ENCODE results near the gene ALPL.
"Not testable (repeated sequence)": the region's sequence is repeated elsewhere in the genome, so short reads cannot be mapped to it uniquely, and the experiment has no call there.

The ALPL gene

DNA sequence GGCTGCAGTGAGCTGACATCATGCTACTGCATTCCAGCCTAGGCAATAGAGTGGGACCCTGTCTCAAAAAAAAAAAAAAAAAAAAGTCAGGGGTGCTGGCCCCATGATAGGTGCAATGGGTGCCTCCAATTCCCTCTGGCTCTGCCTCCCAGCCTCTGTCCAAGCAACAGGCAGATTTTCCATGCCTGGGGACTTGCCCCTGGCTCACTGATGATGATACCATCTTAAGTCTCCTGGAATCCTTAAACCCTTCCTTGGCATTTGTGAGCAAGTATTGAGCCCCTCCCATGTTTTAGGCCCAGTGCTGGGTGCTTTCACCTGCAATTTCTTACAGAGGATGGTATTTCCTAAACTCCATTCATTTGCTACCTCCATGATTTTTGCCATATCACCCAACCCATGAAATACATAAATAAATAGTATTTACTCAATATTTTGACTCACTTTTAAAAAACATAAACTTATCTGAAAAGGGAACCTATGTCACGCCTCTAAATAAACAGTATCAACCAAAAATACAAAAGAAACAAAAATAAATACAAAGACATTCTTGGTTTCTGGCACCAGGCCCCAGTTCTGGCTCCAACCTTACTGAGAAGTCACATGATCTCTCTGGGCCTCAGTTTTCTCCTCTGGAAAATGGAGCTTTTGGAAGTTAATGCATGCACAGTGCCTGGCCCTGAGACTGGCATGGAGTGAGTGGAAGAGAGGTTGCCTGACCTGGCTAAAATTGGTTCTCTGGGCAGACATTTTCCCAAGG lies 1.5 kb upstream of the ALPL start:
- DNase-seq (ENCODE audit: low spot score) = no peak

DNA sequence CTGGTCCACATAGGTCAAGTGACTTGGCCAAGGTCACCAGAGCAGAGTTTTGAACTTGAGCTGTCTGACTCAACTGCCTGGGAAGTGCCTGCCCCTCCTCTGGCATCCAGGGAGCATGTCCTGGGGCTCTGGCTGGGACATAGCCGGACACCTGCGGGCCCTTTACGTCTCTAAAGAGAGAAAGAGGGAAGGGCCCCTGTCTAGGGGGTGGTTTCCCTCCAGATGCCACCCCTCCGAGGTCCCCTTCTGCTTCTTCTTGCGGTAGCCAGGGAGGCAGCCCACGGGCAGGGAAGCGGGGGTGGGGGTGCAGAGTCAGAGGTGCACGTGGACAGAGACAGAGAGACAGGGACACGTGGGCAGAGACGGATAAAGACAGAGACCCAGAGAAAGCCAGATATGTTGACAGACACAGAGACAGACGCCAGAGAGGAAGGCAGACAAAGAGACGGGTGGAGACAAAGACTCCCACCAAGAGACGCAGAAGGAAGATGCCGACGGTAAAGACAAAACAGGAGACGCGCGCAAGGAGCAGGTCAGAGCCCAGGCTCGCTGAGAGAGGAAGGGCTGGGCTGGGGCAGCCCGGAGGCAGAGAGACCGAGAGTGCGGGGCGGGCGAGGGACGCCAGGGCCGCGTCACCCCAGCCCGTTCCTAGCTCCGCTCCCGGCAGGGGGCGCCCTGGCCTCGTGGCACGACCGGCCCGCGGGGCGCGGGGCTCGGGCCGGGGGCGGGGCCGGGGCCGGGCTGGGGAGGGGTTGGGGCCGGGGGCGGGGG lies 458 bp upstream of the ALPL start:
- peak; percentile 37 for DNase-seq (ENCODE audit: low spot score)

DNA sequence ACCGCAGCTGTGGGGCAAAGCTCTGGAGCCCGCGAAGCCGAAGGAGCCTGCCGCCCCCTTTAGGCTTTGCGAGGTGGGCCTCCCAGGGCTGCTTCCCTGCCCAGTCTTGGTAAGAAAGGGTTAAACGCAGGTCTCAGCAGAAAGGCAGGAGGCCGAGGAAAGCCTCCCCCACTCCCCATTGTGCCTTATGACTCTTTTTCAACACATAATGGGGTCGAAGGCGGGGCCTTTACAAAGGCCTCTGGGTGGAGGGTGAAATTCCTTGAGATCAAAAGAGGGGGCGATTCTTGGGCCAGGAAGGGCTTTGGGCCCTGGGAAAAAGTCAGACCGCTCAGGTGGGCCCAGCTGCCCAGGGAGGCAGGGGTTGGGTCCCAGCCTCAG lies 880 bp downstream of the ALPL start:
- no peak for DNase-seq (ENCODE audit: low spot score)

GRCh38 chr1:21510885-21511578 lies 1.8 kb downstream of the ALPL start:
- DNase-seq (ENCODE audit: low spot score) = no peak

- no peak for DNase-seq (ENCODE audit: low spot score)
Observed at GRCh38 chr1:21511579-21512522, 2.6 kb downstream of the ALPL start.

- DNase-seq (ENCODE audit: low spot score) = no peak
Observed at GRCh38 chr1:21514245-21514644, 5.0 kb downstream of the ALPL start.

- no peak for DNase-seq (ENCODE audit: low spot score)
Observed at GRCh38 chr1:21517161-21517589, 8.0 kb downstream of the ALPL start.

DNA sequence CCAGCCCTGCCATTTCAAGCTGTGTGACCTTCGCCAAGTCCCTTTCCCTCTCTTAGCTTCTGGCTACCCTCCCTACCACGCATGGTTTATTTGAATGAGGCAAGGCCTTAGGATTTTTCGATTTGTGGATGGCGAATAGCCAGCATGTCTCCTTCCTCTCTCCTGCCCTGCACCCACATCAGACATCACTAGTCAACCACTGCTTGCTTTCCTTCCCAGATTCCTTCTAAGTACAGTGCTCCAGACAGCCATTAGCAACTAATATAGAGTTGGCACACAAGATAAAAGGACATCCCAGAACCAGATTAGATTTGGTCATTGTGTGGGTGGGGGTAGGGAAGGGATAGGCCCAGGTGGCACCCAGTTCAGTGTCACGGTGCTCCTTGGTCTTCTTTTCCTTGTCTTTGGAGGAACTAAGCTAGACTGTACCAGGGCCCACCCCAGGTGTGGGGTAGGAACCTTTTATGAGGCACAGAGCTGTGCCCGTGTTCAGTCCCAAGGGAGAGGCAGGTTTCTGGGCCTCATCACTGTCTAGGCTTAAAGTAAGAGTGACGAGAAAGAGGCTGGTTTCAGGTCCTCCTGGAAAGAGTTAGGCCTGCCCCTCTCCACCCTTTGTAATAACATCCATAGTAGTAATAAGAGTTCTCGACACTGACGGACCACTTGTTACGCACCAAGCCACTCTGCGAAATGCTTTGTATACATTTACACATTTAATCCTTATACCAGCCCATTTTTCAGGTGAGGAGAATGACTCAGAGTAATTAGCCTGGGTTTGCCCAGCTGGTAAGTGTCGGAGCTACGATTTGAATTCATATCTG lies 8.6 kb downstream of the ALPL start:
- no peak for DNase-seq (ENCODE audit: low spot score)

DNA sequence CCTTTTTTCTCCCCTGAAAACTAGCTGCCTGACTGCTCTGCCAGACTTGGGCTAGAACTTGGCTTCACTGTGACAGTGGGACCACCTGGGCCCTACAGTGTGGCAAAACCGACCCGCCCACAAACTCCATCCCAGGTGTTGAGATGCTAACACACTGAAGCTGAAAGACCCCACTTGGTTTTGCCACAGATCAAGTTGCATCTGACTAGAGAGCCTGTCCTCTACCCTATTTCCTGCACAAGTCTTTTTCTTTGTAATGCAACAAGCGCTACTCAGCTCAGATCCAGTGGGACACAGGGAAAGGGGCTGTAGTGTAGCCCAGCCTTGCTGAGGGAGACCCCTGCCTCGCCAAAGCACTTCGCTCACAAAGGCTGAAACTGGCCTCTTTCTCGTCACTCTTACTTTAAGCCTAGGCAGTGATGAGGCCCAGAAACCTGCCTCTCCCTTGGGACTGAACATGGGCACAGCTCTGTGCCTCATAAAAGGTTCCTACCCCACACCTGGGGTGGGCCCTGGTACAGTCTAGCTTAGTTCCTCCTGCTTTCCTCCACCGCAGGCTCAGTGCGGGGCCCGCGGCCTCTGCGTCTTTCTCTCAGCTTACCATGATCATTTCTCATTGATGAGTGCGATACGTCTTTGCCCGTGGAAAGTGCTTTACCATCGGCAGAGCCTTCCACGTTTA lies 9.7 kb downstream of the ALPL start:
- DNase-seq (ENCODE audit: low spot score) = no peak

DNA sequence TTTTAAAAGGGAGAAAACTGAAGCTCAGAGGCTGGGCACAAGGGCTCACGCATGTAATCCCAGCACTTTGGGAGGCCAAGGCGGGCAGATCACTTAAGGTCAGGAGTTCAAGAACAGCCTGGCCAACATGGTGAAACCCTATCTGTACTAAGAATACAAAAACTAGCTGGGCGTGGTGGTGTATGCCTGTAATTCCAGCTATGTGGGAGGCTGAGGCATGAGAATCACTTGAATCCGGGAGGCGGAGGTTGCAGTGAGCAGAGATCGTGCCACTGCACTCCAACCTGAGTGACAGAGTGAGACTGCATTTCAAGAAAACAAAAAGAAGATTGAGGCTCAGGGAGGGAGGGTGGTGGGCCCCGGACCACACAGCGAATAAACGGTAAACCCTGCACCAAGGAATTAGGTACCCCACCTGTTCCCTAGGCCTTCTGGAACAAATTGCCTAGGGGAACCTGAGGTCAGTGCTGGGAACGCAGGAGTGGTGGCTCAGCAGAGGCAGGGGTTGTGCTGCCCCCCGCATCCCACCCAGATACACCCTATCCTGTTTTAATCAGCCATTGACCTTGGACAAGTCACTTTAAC lies 10.4 kb downstream of the ALPL start:
- DNase-seq (ENCODE audit: low spot score) = not testable (repeated sequence)

DNA sequence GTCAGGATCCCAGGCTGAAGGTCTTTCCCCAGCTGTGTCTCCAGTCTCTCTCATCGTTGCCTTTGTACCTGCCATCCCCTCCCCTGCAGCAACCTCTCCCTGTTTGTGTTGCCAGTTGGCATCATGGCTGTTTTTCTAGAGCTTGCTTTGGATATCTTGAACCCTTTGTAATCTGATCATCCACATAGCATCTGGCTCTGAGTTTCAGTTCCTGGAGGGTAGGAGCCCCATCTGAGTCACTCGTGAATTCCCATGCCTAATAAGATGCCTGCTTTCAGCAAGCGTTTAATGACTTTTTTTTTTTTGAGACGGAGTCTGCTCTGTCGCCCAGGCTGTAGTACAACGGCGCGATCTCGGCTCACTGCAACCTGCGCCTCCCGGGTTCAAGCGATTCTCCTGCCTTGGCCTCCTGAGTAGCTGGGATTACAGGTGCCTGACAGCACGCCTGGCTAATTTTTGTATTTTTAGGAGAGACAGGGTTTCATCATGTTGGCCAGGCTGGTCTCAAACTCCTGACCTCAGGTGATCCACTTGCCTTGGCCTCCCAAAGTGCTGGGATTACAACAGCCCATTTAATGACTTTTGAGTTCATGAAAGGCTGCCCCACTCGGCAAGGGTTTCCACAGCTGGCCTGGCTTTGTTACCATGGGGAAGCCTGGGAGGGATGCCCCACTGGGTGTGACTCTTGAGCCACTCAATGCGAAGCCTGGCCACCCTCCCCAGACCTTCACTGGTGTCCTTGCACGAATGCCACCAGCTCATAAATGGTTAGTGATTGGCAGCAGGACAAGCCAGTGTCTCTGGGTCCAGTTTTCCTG lies 11.9 kb downstream of the ALPL start:
- no peak for DNase-seq (ENCODE audit: low spot score)

DNA sequence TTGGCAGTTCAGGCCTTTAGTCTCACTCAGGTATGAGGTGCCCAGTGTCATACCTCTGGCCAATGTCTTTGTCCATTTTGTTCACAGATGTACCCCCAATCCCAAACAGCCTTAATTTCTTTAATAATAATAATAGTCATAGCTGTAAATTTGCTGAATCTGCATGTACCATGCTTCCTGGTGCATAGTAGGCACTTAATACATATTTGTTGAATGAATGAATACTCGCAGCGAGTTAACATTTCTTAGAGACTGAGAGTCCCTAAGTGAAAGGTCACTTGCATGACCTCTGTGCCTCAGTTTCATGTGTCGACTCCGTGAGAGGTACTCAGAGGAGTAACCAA lies 12.5 kb downstream of the ALPL start:
- DNase-seq (ENCODE audit: low spot score) = no peak

GRCh38 chr1:21522525-21523038 lies 13.4 kb downstream of the ALPL start:
- no peak for DNase-seq (ENCODE audit: low spot score)

DNA sequence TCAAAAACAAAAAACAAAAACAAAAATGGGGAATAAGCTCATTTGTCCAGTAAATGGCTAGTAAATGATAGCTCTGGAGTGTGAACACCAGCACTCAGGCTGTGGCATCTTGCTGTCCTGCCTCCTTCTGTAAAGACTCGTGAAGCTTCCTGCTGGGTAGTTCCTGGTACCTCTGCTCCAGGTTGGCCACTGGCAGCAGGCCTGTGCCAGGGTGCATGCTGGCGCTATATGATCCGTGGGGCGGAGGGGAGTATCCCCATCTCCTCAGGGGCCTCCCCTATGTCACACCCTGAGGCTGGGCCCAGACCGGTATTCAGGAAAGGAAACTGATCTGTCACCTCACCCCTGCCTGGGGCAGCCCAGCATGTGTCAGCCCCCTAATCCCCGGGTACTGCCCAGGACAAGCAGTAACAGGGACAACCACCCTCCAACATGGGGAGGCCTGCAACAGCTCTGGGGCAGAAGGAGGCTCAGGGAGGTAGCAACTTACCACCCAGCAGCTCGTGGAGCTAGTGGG lies 14.1 kb downstream of the ALPL start:
- DNase-seq (ENCODE audit: low spot score) = no peak

GRCh38 chr1:21524220-21524619 lies 15.0 kb downstream of the ALPL start:
- no peak for DNase-seq (ENCODE audit: low spot score)

DNA sequence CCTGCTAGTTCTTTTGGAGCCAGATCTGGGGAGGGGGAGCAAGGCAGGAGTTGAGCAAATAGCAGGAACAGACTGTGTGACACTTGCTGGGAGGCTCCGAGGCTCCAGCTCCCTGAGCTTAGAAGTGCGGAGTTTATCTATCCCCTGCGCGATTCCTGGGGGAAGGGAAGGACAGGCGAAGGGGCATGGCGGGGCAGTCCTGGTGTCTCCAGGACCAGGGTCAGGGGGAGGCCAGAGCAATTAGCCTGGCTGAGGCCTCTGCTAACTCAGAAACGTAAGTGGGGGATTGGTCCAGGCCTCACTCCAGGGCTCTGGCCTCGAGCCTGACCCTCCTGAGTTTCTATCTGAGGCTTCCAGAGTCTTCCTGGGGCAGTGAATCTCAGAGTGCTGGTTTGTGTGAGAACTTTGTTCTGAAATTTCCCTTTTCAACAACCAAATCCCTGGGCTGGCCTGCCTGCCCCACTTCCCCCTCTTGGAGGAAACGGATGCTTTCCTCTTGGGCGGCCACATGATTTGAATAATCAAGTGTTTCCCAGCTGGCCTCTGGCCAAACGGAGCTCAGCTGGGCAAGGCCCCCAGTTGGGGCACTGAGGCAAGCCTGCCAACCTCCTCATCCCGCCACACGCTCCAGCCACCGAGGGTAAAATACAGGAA lies 15.6 kb downstream of the ALPL start:
- no peak for DNase-seq (ENCODE audit: low spot score)

- DNase-seq (ENCODE audit: low spot score) = no peak
Observed at GRCh38 chr1:21525340-21525717, 16.1 kb downstream of the ALPL start.

- no peak for DNase-seq (ENCODE audit: low spot score)
Observed at GRCh38 chr1:21526441-21526840, 17.2 kb downstream of the ALPL start.

Data from kidney capillary endothelial cell (primary cell).